Chondrocyte (in vitro differentiated cells): ENCODE measurements around the gene TMEM178B. TPM values are rescaled to one million over a fixed set of nuclear protein-coding genes. Genes with fewer than 3 reads are reported as not detected.

ENCODE experiments used
- DNase-seq: peaks from one replicate; pipeline ENCODE4 v3.0.0; 2021; ENCODE audit warnings: mixed read lengths, low spot score
- H3K27ac Mint-ChIP-seq: one replicate; pipeline ENCODE4 v1.8.0; 2021; ENCODE audit warnings: mild to moderate bottlenecking, moderate library complexity, mixed read lengths; ENCODE audit not compliant: unreplicated experiment
- H3K27me3 Mint-ChIP-seq: 2 replicates; pipeline ENCODE4 v1.8.0; 2021; ENCODE audit warnings: low read depth, mixed read lengths
- H3K36me3 Mint-ChIP-seq: 2 replicates; pipeline ENCODE4 v1.8.0; 2021; ENCODE audit warnings: low read depth, mixed read lengths
- H3K4me1 Mint-ChIP-seq: 2 replicates; pipeline ENCODE4 v1.8.0; 2021; ENCODE audit warnings: low read depth, mild to moderate bottlenecking, mixed read lengths
- H3K4me3 Mint-ChIP-seq: one replicate; pipeline ENCODE4 v1.8.0; 2021; ENCODE audit warnings: mild to moderate bottlenecking, moderate library complexity, mixed read lengths; ENCODE audit not compliant: unreplicated experiment
- H3K9me3 Mint-ChIP-seq: 2 replicates; pipeline ENCODE4 v1.8.0; 2021; ENCODE audit warnings: low read depth, mixed read lengths
- CTCF ChIP-seq: fragments of 200-600 bp; sonication (generic); IDR thresholded peaks from 2 replicates; pipeline ENCODE4 v1.5.0; 2021; ENCODE audit warnings: antibody characterized with exemption, mild to moderate bottlenecking, moderate library complexity
- total RNA-seq: library from RNA; stranded (reverse); gene quantifications from 3 replicates; pipeline ENCODE4 v1.2.1, GENCODE V29; 2021

TMEM178B gene
- total RNA-seq, 1 donor from 2014 or later, result 0.92 TPM

DNA sequence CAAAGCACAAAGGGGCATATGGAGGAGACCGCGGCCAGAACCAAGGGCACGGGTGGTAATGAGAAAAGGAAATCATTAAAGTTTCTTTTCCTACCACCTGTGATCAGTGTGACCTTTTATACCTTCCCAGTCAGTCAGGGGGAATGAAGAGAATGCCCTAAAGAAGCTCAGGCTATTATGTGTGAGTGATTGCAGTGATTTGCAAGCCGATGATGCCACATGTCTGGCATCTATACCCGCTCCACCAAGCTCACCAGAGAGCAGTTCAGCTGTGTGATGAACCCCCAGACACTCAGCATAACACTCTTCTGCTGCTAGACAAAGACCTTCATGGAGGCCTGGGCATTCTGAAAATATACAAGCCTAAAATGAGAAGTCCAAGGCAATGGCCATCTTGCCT, 371.1 kb downstream of the TMEM178B start:
- TF ChIP-seq CTCF, result no peak
- H3K4me3 Mint-ChIP-seq, result no peak overlapping the region
- H3K27ac Mint-ChIP-seq, result no peak overlapping the region
- no peaks in the 10 kb centered on the region for H3K4me1 Mint-ChIP-seq
- no peaks in the 10 kb centered on the region for H3K9me3 Mint-ChIP-seq
- no peak for DNase-seq
- no peaks in the 10 kb centered on the region for H3K36me3 Mint-ChIP-seq
- peaks cover 3% of the 10 kb centered on the region for H3K27me3 Mint-ChIP-seq

DNA sequence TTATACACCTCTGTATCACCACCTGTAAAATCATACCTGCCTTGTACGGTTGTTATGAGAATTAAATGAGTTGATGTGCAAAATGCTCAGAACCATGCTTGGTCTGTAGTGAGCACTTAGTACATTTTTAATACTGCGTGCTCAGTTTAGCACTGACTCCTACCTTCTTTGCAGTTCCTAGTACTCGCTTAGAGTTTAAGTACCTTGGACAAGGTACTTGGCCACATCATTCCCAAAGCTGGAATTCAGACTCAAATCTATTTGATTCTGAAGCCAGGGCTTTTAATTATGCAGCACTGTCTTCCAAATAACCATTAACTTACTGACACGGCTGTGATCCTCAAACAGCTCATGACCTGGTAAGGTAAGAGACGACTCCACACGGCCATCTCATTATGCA, 377.4 kb downstream of the TMEM178B start:
- Mint-ChIP-seq H3K36me3 (no peaks in the 10 kb centered on the region), H3K27me3 (peaks cover 6% of the 10 kb centered on the region), H3K9me3 (no peaks in the 10 kb centered on the region), H3K27ac (no peak overlapping the region), H3K4me3 (no peak overlapping the region), H3K4me1 (no peaks in the 10 kb centered on the region)
- no peak for DNase-seq
- TF ChIP-seq CTCF, result no peak

DNA sequence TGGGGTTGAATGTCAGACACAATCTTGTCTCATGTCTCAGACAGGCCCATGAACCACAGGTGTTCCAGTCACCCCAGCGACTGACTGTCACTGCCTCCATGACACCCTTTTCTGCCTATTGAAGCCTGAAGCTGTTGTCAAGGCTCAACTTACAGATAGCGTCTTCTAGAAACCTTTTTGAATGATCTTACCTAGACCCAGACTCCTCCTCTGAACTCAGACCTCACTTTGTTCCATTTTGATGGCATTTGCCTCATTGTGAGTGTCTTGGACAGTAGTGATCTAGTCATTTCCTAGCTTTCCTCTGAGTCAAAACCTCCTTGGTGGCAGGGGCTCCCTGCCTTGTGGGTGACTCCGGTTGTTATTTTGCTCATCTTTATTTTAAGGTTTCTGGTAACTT, 379.0 kb downstream of the TMEM178B start:
- Mint-ChIP-seq H3K4me1 (no peaks in the 10 kb centered on the region), H3K27me3 (peaks cover 6% of the 10 kb centered on the region), H3K27ac (no peak overlapping the region), H3K4me3 (no peak overlapping the region), H3K9me3 (no peaks in the 10 kb centered on the region), H3K36me3 (no peaks in the 10 kb centered on the region)
- DNase-seq, result no peak
- TF ChIP-seq CTCF, result no peak

- no peaks in the 10 kb centered on the region for H3K4me1 Mint-ChIP-seq
- no peaks in the 10 kb centered on the region for H3K9me3 Mint-ChIP-seq
- DNase-seq, result no peak
- H3K27ac Mint-ChIP-seq, result no peak overlapping the region
- TF ChIP-seq CTCF, result no peak
- H3K27me3 Mint-ChIP-seq, result peaks cover 6% of the 10 kb centered on the region
- no peaks in the 10 kb centered on the region for H3K36me3 Mint-ChIP-seq
- H3K4me3 Mint-ChIP-seq, result no peak overlapping the region
Measured at GRCh38 chr7:141454338-141454737, 380.5 kb downstream of the TMEM178B start.

GRCh38 chr7:141455723-141456122, 381.9 kb downstream of the TMEM178B start:
- Mint-ChIP-seq H3K4me1 (no peaks in the 10 kb centered on the region), H3K27me3 (peaks cover 10% of the 10 kb centered on the region), H3K4me3 (no peak overlapping the region), H3K36me3 (no peaks in the 10 kb centered on the region), H3K27ac (no peak overlapping the region), H3K9me3 (no peaks in the 10 kb centered on the region)
- DNase-seq, result no peak
- TF ChIP-seq CTCF, result no peak
